SIG-M5 treated with dmso at 0.1 percent for 504 hours (cell line): ENCODE results near the gene ZNF608.

ENCODE experiments used
- DNase-seq: peaks from one replicate; lab custom pipeline; 2025; ENCODE audit not compliant: unreplicated experiment; lab: John Stamatoyannopoulos, UW

The ZNF608 gene

GRCh38 chr5:124738681-124739633 is 7.5 kb downstream of the ZNF608 start:
- DNase-seq = no peak

GRCh38 chr5:124737651-124738050 is 8.8 kb downstream of the ZNF608 start:
- no peak for DNase-seq

GRCh38 chr5:124736805-124737188 is 9.6 kb downstream of the ZNF608 start:
- no peak for DNase-seq

- DNase-seq = no peak
Observed at GRCh38 chr5:124736082-124736804, 10.2 kb downstream of the ZNF608 start.

- DNase-seq = no peak
Observed at GRCh38 chr5:124735169-124735858, 11.1 kb downstream of the ZNF608 start.

- DNase-seq = no peak
Observed at GRCh38 chr5:124734574-124735168, 11.8 kb downstream of the ZNF608 start.

GRCh38 chr5:124733329-124733650 is 13.1 kb downstream of the ZNF608 start:
- DNase-seq = no peak

GRCh38 chr5:124732428-124733328 is 13.8 kb downstream of the ZNF608 start:
- DNase-seq = no peak

GRCh38 chr5:124730381-124730780 is 16.1 kb downstream of the ZNF608 start:
- no peak for DNase-seq

GRCh38 chr5:124729720-124730359 is 16.6 kb downstream of the ZNF608 start:
- no peak for DNase-seq

GRCh38 chr5:124728968-124729332 is 17.5 kb downstream of the ZNF608 start:
- DNase-seq = no peak

GRCh38 chr5:124728331-124728967 is 18.0 kb downstream of the ZNF608 start:
- no peak for DNase-seq

- no peak for DNase-seq
Observed at GRCh38 chr5:124726631-124727362, 19.6 kb downstream of the ZNF608 start.

GRCh38 chr5:124725622-124726258 is 20.7 kb downstream of the ZNF608 start:
- no peak for DNase-seq

- no peak for DNase-seq
Observed at GRCh38 chr5:124725040-124725434, 21.4 kb downstream of the ZNF608 start.

- DNase-seq = no peak
Observed at GRCh38 chr5:124724357-124725039, 21.9 kb downstream of the ZNF608 start.

- DNase-seq = no peak
Observed at GRCh38 chr5:124721229-124721735, 25.2 kb downstream of the ZNF608 start.
